HCT116 (cell line): ENCODE measurements around the gene DHX15. TPM values are rescaled to one million over a fixed set of nuclear protein-coding genes. Genes with fewer than 3 reads are reported as not detected.

Source experiments
- ATAC-seq: fragments of 200-7000 bp; cut with Tn5 transposase; 2 replicates; pipeline ENCODE4 v1.9.1; 2020; ENCODE audit warnings: mild to moderate bottlenecking, moderate library complexity
- BruUV-seq: library from RNA; stranded (reverse); fragments of 400-500 nt; replicated peaks from 2 replicates; lab custom pipeline; 2021; lab: Mats Ljungman, UMichigan
- CTCF ChIA-PET: fragments of 300-600 bp; sonication (Branson Sonifier 250); formaldehyde crosslinking; loops from one replicate; lab custom pipeline; 2021; ENCODE audit warnings: antibody characterized with exemption; lab: Charles Lee
- POLR2A ChIA-PET: fragments of 300-600, 350-600 bp; sonication (Branson Sonifier 250); formaldehyde crosslinking; loops from one replicate; lab custom pipeline; 2021; ENCODE audit warnings: antibody characterized with exemption; lab: Charles Lee
- RAD21 ChIA-PET, 2 experiments: fragments of 300-600 bp; sonication (Branson Sonifier 250); formaldehyde crosslinking; loops; one replicate each; lab custom pipeline; 2023; ENCODE audit warnings: low total read pairs in 2 of 2; ENCODE audit not compliant: uncharacterized antibody in 2 of 2, unreplicated experiment in 2 of 2, low non-redundant PET in 1 of 2; lab: Charles Lee
- DNase-seq: peaks from one replicate; pipeline ENCODE4 v3.0.0-alpha.2; 2010; ENCODE audit warnings: low read depth, low spot score
- H2AFZ ChIP-seq: fragments of 200-600 bp; shearing (Covaris generic), sonication (generic); 2 replicates; pipeline ENCODE4 v1.6.1; 2017; ENCODE audit warnings: low read depth, mixed run types, mixed read lengths, antibody characterized with exemption, low read length; ENCODE audit not compliant: poor library complexity, severe bottlenecking
- H3K27ac ChIP-seq: 2 replicates; pipeline ENCODE4 v1.5.1; 2012; ENCODE audit warnings: low read depth, low read length
- H3K27me3 ChIP-seq: fragments of 200-600 bp; sonication (generic); 2 replicates; pipeline ENCODE4 v1.6.1; 2016; ENCODE audit warnings: mixed run types, low read length, mixed read lengths; ENCODE audit not compliant: insufficient read depth
- H3K36me3 ChIP-seq, 2 experiments: fragments of 200-500 bp in 1 of 2; fragments of 200-600 bp in 1 of 2; sonication (Bioruptor generic) in 1 of 2; sonication (generic) in 1 of 2; 2 replicates each; pipeline versions ENCODE4 v1.5.1 to v1.6.1; 2014 to 2016; ENCODE audit warnings: low read length in 2 of 2, inconsistent platforms in 1 of 2, mixed read lengths in 1 of 2, mixed run types in 1 of 2; ENCODE audit not compliant: insufficient read depth in 2 of 2, control insufficient read depth in 1 of 2
- H3K4me1 ChIP-seq, 2 experiments: fragments of 200-600 bp in 1 of 2; sonication (generic) in 1 of 2; 2 replicates each; pipeline versions ENCODE4 v1.5.1 to v1.6.1; 2012 to 2017; ENCODE audit warnings: low read length in 2 of 2, inconsistent platforms in 1 of 2, mild to moderate bottlenecking in 1 of 2, mixed read lengths in 1 of 2, mixed run types in 1 of 2, moderate library complexity in 1 of 2; ENCODE audit not compliant: insufficient read depth in 2 of 2, control insufficient read depth in 1 of 2
- H3K4me2 ChIP-seq: fragments of 200-600 bp; sonication (generic); 2 replicates; pipeline ENCODE4 v1.6.1; 2017; ENCODE audit warnings: mixed run types, low read length, mixed read lengths
- H3K4me3 ChIP-seq, 2 experiments: fragments of 200-600 bp in 1 of 2; sonication (generic) in 1 of 2; replicated peaks in 1 of 2; 2 replicates each; pipeline ENCODE4 v1.5.1; 2011 to 2016; ENCODE audit warnings: low read length in 2 of 2, control low read depth in 1 of 2, low read depth in 1 of 2, mild to moderate bottlenecking in 1 of 2, mixed read lengths in 1 of 2, mixed run types in 1 of 2
- H3K79me2 ChIP-seq: fragments of 200-600 bp; sonication (generic); 2 replicates; pipeline ENCODE4 v1.6.1; 2017; ENCODE audit warnings: mild to moderate bottlenecking, mixed run types, low read length, moderate library complexity, mixed read lengths; ENCODE audit not compliant: insufficient read depth
- H3K9ac ChIP-seq: fragments of 200-600 bp; sonication (generic); 2 replicates; pipeline ENCODE4 v1.6.1; 2016; ENCODE audit warnings: low read length, mixed read lengths
- H3K9me2 ChIP-seq: fragments of 200-600 bp; sonication (generic), shearing (Covaris generic); 2 replicates; pipeline ENCODE4 v1.6.1; 2017; ENCODE audit warnings: mixed run types, mild to moderate bottlenecking, moderate library complexity; ENCODE audit not compliant: insufficient read depth
- H3K9me3 ChIP-seq, 2 experiments: fragments of 200-500 bp in 1 of 2; fragments of 200-600 bp in 1 of 2; sonication (Bioruptor generic) in 1 of 2; sonication (generic) in 1 of 2; 2 replicates each; pipeline ENCODE4 v1.6.1; 2014 to 2017; ENCODE audit warnings: low read length in 2 of 2, mixed read lengths in 2 of 2, inconsistent platforms in 1 of 2, low read depth in 1 of 2, mild to moderate bottlenecking in 1 of 2, mixed run types in 1 of 2, moderate library complexity in 1 of 2; ENCODE audit not compliant: control insufficient read depth in 1 of 2, insufficient read depth in 1 of 2
- H4K20me1 ChIP-seq: fragments of 200-600 bp; sonication (generic), shearing (Covaris generic); 2 replicates; pipeline ENCODE4 v1.6.1; 2017; ENCODE audit warnings: mixed run types, mild to moderate bottlenecking, moderate library complexity; ENCODE audit not compliant: insufficient read depth
- CBX3 ChIP-seq: IDR thresholded peaks from 2 replicates; pipeline ENCODE4 v1.6.1; 2012; ENCODE audit warnings: low read depth
- CEBPB ChIP-seq: IDR thresholded peaks from 2 replicates; pipeline ENCODE4 v1.6.1; 2012; ENCODE audit warnings: low read depth
- EGR1 ChIP-seq: IDR thresholded peaks from 2 replicates; pipeline ENCODE4 v1.6.1; 2012; ENCODE audit warnings: low read depth
- ELF1 ChIP-seq: IDR thresholded peaks from 2 replicates; pipeline ENCODE4 v1.6.1; 2012; ENCODE audit warnings: low read depth, borderline replicate concordance
- EZH2 ChIP-seq: fragments of 200-600 bp; sonication (generic); IDR thresholded peaks from 2 replicates; pipeline ENCODE4 v1.6.1; 2017; ENCODE audit warnings: antibody characterized with exemption, mixed run types
- EZH2phosphoT487 ChIP-seq: fragments of 200-600 bp; IDR thresholded peaks from 2 replicates; pipeline ENCODE4 v1.6.1; 2018; ENCODE audit warnings: antibody characterized with exemption, borderline replicate concordance
- POLR2A ChIP-seq: IDR thresholded peaks from 2 replicates; pipeline ENCODE4 v1.7.0; 2011; ENCODE audit warnings: borderline replicate concordance; ENCODE audit not compliant: insufficient read depth, insufficient read length; ENCODE audit errors: extremely low read depth
- POLR2AphosphoS5 ChIP-seq: IDR thresholded peaks from 2 replicates; pipeline ENCODE4 v1.6.1; 2011; ENCODE audit warnings: mild to moderate bottlenecking, low read depth, low read length, moderate library complexity
- SRF ChIP-seq: IDR thresholded peaks from 2 replicates; pipeline ENCODE4 v1.6.1; 2012; ENCODE audit warnings: low read depth
- ZNF274 ChIP-seq: fragments of 200-500 bp; sonication (Bioruptor generic); IDR thresholded peaks from 2 replicates; pipeline ENCODE4 v1.6.1; 2014; ENCODE audit warnings: mild to moderate bottlenecking, low read depth, low read length, inconsistent platforms
- intact Hi-C: fragments of 100-400 bp; cut with micrococcal nuclease; formaldehyde crosslinking; loops from 2 replicates; pipeline ENCODE4 v1.10.0; 2022
- total RNA-seq: library from RNA; stranded (reverse); gene quantifications from one replicate; pipeline ENCODE4 v1.2.1, GENCODE V29; 2021; ENCODE audit not compliant: unreplicated experiment
- TF ChIP-seq, protein P1 (sequence below): IDR thresholded peaks from 2 replicates; pipeline ENCODE4 v1.6.1; 2012
- TF ChIP-seq, protein P2 (sequence below): IDR thresholded peaks from 2 replicates; pipeline ENCODE4 v1.6.1; 2012
- TF ChIP-seq, protein P3 (sequence below): IDR thresholded peaks from 2 replicates; pipeline ENCODE4 v1.6.1; 2011; ENCODE audit warnings: mild to moderate bottlenecking, low read length, moderate library complexity; ENCODE audit not compliant: insufficient replicate concordance; ENCODE audit errors: extremely low read depth
- TF ChIP-seq, protein P4 (sequence below), 3 experiments: fragments of 200-600 bp in 1 of 3; sonication (generic) in 1 of 3; IDR thresholded peaks in 2 of 3; conservative IDR thresholded peaks in 1 of 3; 2 replicates each; pipeline ENCODE4 v1.5.1; 2012 to 2017; ENCODE audit warnings: low read depth in 2 of 3, low read length in 2 of 3, antibody characterized with exemption in 1 of 3, borderline replicate concordance in 1 of 3, control low read depth in 1 of 3, mild to moderate bottlenecking in 1 of 3, mixed read lengths in 1 of 3, mixed run types in 1 of 3, moderate library complexity in 1 of 3; ENCODE audit not compliant: insufficient read depth in 1 of 3

The DHX15 gene
- total RNA-seq, 1 experiment from 2014 or later: 195 TPM

DNA sequence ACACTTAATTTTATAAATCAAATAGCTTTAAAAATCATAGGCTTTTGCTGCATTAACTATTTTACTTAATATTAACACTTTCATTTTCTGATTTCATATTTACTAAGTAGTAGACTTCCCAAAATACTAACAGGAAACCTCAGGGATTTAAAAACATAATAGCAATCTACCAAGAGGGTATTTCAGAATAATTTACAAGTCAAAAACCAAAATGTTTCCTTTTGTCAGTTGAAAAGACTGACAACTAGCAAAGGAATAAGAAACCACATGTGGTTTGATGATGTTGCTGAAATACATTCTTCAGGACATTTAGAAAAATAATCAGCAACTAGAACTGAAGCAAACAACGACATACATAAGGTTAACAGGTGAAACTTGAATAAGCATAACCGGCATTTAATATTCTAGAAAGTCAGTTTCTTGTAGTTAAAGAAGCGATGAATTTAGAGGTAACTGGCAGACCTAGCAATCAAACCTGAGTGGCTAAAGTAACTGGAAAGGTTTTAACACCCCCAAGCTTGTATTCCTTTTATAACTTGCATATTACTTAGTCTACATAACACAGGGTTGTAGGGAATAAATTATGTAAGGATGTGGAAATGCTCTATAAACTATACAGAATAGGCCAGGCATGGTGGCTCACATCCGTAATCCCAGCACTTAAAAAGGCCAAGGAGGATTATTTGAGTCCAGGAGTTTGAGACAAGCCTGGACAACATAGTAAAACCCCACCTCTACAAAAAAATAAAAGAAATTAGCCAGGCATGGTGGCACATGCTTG, 40.0 kb downstream of the DHX15 start:
- no peak for ATAC-seq
- Histone ChIP-seq H3K36me3 (peaks cover 36 to 41% of the 10 kb centered on the region in 2 experiments), H3K4me1 (no peaks in the 10 kb centered on the region), H2AFZ (no peak overlapping the region), H3K79me2 (peaks cover 99% of the 10 kb centered on the region), H3K4me3 (no peak overlapping the region), H3K9me2 (no peaks in the 10 kb centered on the region), H3K4me2 (no peak overlapping the region), H3K27ac (no peak overlapping the region), H3K27me3 (no peaks in the 10 kb centered on the region), H3K9me3 (no peaks in the 10 kb centered on the region), H4K20me1 (peaks cover 76% of the 10 kb centered on the region), H3K9ac (no peak overlapping the region)
- CTCF ChIA-PET: no interaction called here
- RAD21 ChIA-PET: no interaction called here
- TF ChIP-seq SRF (no peak), EGR1 (no peak), CEBPB (no peak), ELF1 (no peak), EZH2 (no peak)
- TF ChIP-seq, protein P1, sequence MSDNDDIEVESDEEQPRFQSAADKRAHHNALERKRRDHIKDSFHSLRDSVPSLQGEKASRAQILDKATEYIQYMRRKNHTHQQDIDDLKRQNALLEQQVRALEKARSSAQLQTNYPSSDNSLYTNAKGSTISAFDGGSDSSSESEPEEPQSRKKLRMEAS: no peak
- DNase-seq: no peak
- POLR2A ChIA-PET: no interaction called here
- no TSS peak for BruUV-seq
- intact Hi-C loops: no loop called here

DNA sequence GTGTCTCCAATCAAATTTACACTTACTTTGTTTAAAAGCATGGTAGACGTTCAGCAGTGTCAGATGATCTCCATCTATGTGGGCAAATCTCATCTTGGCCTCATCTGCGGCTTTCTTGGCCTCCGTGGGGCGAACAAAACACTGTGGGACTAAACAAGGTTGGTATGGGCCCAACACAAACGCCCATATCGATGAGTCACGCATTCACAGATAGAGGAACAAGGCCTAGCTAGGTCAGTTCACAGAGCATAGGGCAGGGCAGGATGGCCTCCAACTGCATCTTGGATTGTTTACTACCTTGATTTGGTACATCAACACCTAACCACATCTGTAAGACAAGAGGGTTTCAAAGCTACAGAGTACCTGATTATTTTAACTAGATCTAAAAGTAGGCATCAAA, 47.3 kb downstream of the DHX15 start:
- Histone ChIP-seq H3K4me1 (no peaks in the 10 kb centered on the region), H3K4me3 (no peak overlapping the region), H3K4me2 (no peak overlapping the region), H3K79me2 (peaks cover 100% of the 10 kb centered on the region), H3K9ac (no peak overlapping the region), H3K27me3 (no peaks in the 10 kb centered on the region), H3K9me2 (no peaks in the 10 kb centered on the region), H3K27ac (no peak overlapping the region), H3K9me3 (no peaks in the 10 kb centered on the region), H3K36me3 (peaks cover 56 to 58% of the 10 kb centered on the region in 2 experiments), H2AFZ (no peak overlapping the region), H4K20me1 (peaks cover 60% of the 10 kb centered on the region)
- POLR2A ChIA-PET: no interaction called here
- CTCF ChIA-PET: interaction anchor here (0.7 kb wide), 1 partner anchor 14 kb away, joined by 3 read pairs; no protein-coding TSS in a partner anchor
- RAD21 ChIA-PET: no interaction called here
- intact Hi-C loops: no loop called here
- no peak for DNase-seq
- no TSS peak for BruUV-seq
- peak; percentile 54; the same call in 1 of the 2 replicates for ATAC-seq
- TF ChIP-seq ZNF274 (no peak), POLR2A (no peak), CBX3 (no peak), EGR1 (no peak), SRF (no peak), CEBPB (no peak), ELF1 (no peak), EZH2phosphoT487 (no peak), POLR2AphosphoS5 (no peak)
- TF ChIP-seq, protein P2, sequence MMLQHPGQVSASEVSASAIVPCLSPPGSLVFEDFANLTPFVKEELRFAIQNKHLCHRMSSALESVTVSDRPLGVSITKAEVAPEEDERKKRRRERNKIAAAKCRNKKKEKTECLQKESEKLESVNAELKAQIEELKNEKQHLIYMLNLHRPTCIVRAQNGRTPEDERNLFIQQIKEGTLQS: no peak
- TF ChIP-seq, protein P3, sequence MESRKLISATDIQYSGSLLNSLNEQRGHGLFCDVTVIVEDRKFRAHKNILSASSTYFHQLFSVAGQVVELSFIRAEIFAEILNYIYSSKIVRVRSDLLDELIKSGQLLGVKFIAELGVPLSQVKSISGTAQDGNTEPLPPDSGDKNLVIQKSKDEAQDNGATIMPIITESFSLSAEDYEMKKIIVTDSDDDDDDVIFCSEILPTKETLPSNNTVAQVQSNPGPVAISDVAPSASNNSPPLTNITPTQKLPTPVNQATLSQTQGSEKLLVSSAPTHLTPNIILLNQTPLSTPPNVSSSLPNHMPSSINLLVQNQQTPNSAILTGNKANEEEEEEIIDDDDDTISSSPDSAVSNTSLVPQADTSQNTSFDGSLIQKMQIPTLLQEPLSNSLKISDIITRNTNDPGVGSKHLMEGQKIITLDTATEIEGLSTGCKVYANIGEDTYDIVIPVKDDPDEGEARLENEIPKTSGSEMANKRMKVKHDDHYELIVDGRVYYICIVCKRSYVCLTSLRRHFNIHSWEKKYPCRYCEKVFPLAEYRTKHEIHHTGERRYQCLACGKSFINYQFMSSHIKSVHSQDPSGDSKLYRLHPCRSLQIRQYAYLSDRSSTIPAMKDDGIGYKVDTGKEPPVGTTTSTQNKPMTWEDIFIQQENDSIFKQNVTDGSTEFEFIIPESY: no peak
- TF ChIP-seq, protein P4, sequence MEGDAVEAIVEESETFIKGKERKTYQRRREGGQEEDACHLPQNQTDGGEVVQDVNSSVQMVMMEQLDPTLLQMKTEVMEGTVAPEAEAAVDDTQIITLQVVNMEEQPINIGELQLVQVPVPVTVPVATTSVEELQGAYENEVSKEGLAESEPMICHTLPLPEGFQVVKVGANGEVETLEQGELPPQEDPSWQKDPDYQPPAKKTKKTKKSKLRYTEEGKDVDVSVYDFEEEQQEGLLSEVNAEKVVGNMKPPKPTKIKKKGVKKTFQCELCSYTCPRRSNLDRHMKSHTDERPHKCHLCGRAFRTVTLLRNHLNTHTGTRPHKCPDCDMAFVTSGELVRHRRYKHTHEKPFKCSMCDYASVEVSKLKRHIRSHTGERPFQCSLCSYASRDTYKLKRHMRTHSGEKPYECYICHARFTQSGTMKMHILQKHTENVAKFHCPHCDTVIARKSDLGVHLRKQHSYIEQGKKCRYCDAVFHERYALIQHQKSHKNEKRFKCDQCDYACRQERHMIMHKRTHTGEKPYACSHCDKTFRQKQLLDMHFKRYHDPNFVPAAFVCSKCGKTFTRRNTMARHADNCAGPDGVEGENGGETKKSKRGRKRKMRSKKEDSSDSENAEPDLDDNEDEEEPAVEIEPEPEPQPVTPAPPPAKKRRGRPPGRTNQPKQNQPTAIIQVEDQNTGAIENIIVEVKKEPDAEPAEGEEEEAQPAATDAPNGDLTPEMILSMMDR (IDR thresholded peaks at IDR 0.05 in 2 of 3, conservative IDR thresholded peaks at IDR 0.05 in 1 of 3; ENCODE audit: borderline replicate concordance in 1 of 3, insufficient read depth in 1 of 3, low read depth in 2 of 3, low read length in 2 of 3): no peak
